ENCODE measurements around the gene SLC34A1.
A peak's percentile ranks its signal among the peaks of the same experiment; 100 is the strongest.

SLC34A1 gene

GRCh38 chr5:177377851-177378776 is 6.1 kb upstream of the SLC34A1 start:
- no peak overlapping the region for H3K27ac ChIP-seq
- TF ChIP-seq, protein P1, sequence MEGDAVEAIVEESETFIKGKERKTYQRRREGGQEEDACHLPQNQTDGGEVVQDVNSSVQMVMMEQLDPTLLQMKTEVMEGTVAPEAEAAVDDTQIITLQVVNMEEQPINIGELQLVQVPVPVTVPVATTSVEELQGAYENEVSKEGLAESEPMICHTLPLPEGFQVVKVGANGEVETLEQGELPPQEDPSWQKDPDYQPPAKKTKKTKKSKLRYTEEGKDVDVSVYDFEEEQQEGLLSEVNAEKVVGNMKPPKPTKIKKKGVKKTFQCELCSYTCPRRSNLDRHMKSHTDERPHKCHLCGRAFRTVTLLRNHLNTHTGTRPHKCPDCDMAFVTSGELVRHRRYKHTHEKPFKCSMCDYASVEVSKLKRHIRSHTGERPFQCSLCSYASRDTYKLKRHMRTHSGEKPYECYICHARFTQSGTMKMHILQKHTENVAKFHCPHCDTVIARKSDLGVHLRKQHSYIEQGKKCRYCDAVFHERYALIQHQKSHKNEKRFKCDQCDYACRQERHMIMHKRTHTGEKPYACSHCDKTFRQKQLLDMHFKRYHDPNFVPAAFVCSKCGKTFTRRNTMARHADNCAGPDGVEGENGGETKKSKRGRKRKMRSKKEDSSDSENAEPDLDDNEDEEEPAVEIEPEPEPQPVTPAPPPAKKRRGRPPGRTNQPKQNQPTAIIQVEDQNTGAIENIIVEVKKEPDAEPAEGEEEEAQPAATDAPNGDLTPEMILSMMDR (IDR thresholded peaks at IDR 0.05): no peak
- TF ChIP-seq ZFX (IDR thresholded peaks at IDR 0.05; ENCODE audit: borderline replicate concordance): no peak

DNA sequence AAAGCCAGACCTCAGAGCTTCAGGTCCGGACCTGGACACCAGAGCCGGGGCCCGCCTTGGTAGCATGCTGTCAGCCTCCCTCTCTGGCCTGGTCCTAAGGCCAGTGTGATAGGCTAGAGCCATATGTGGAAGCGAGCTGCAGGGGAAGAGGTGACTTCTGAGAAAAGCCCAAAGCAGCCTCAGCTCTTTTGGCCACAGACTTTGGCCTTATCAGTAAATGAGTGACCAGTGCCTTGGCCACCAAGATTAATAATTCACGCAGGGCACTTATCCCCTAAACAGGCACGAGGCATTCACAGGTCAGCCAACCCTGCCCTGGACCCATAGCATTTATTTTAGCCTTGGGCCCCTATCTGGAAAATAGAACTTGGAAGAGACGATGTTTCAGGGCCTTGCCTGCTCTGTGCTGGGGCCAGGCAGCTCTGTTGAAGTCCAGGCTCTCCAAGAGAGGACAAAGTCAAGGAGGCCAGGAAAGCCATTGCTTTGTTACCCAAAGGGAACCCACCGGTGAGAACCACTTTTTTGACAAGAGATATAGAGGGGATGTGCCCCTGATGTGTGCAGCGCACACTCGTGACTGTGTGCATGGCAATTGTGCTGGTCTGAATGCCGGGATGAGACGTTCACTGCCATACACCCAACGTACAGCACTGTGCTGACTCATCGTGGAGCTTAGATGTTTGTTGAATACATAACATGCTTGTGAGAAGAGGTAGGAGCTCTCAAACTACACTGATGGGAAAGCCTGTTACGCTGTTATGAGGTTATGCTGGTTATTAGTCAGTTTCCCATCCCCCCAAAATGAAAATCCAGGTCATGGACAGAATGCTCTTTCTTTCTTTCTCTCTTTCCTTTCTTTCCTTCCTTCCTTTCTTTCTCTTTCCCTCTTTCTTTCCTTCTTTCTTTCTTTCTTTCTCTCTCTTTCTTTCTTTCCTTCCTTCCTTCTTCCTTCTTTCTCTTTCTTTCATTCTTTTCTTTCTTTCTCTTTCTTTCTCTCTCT is 5.0 kb upstream of the SLC34A1 start:
- H3K27ac ChIP-seq: no peak overlapping the region
- TF ChIP-seq, protein P1 (IDR thresholded peaks at IDR 0.05): no peak
- TF ChIP-seq ZFX (IDR thresholded peaks at IDR 0.05; ENCODE audit: borderline replicate concordance): no peak

- 0 out of 2 replicates have a peak overlapping the region, but pooled peaks have one; percentile 8 for H3K27ac ChIP-seq
- TF ChIP-seq ZFX (IDR thresholded peaks at IDR 0.05; ENCODE audit: borderline replicate concordance): no peak
- TF ChIP-seq, protein P1 (IDR thresholded peaks at IDR 0.05): no peak
Measured at GRCh38 chr5:177380805-177381126, 3.5 kb upstream of the SLC34A1 start.

DNA sequence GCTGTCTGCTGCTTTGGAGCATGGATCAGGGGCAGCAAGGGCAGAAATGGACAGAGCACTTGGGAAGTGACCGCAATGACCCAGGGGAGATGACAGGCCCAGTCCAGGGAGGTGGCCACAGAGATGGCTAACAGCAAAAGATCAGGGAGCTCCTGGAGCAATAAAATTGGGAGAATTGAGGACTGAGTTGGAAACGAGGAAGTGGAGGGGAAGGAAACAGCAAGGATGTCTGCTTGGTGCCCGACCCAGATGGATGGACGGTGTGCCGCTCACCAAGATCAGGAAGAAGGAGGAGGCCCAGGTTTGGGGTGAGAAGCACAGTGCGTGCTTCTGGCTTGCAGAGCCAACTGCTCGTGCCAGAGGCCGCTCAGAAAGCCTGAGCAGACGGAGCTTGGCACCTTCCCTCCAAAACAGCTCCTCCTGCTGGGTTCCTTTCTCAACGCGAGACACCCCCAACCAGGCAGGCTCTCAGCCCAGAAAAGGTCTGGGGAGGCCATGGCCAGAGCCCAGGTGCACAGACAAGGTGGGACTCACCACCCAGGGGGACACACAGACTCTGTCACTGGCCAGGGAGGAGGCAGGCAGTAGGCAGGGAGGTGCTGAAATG is 1.7 kb upstream of the SLC34A1 start:
- no peak overlapping the region for H3K27ac ChIP-seq
- TF ChIP-seq, protein P1 (IDR thresholded peaks at IDR 0.05): 0 out of 2 replicates have a peak, but pooled peaks have one; percentile 19
- TF ChIP-seq ZFX (IDR thresholded peaks at IDR 0.05; ENCODE audit: borderline replicate concordance): no peak

GRCh38 chr5:177383181-177383580 is 1.1 kb upstream of the SLC34A1 start:
- no peak overlapping the region for H3K27ac ChIP-seq
- TF ChIP-seq, protein P1 (IDR thresholded peaks at IDR 0.05): no peak
- TF ChIP-seq ZFX (IDR thresholded peaks at IDR 0.05; ENCODE audit: borderline replicate concordance): no peak

GRCh38 chr5:177385720-177386119 is 1.5 kb downstream of the SLC34A1 start:
- H3K27ac ChIP-seq: no peak overlapping the region
- no peak for TF ChIP-seq ZFX (IDR thresholded peaks at IDR 0.05; ENCODE audit: borderline replicate concordance)
- TF ChIP-seq, protein P1 (IDR thresholded peaks at IDR 0.05): no peak

Measured in 22Rv1 (cell line).